Subcutaneous abdominal adipose tissue (tissue), 5 donors: Measurements from ENCODE around the gene ZNF488.
"Not testable (repeated sequence)": the region's sequence is repeated elsewhere in the genome, so short reads cannot be mapped to it uniquely, and the experiment has no call there.

Source experiments
- H3K27ac ChIP-seq: one replicate; pipeline ENCODE4 v1.7.0; 2013; ENCODE audit warnings: low read depth, mild to moderate bottlenecking, inconsistent platforms, low read length, moderate library complexity
- H3K27me3 ChIP-seq, 5 donors: one replicate each; pipeline ENCODE4 v1.7.0; 2013; ENCODE audit warnings: low read length in 5 of 5, inconsistent platforms in 1 of 5; ENCODE audit not compliant: control insufficient read depth in 5 of 5, insufficient read depth in 4 of 5
- H3K36me3 ChIP-seq, 5 donors: one replicate each; pipeline ENCODE4 v1.7.0; 2013; ENCODE audit warnings: low read length in 5 of 5; ENCODE audit not compliant: control insufficient read depth in 5 of 5, insufficient read depth in 5 of 5
- H3K4me1 ChIP-seq, 5 donors: one replicate each; pipeline ENCODE4 v1.7.0; 2013; ENCODE audit warnings: low read length in 5 of 5, mild to moderate bottlenecking in 3 of 5, moderate library complexity in 1 of 5; ENCODE audit not compliant: control insufficient read depth in 5 of 5, insufficient read depth in 5 of 5
- H3K4me3 ChIP-seq, 5 donors: one replicate each; pipeline ENCODE4 v1.7.0; 2013; ENCODE audit warnings: low read length in 5 of 5, low read depth in 1 of 5
- H3K9ac ChIP-seq, 5 donors: one replicate each; pipeline ENCODE4 v1.7.0; 2013; ENCODE audit warnings: low read length in 5 of 5, mild to moderate bottlenecking in 4 of 5, moderate library complexity in 3 of 5
- H3K9me3 ChIP-seq, 5 donors: one replicate each; pipeline ENCODE4 v1.7.0; 2013; ENCODE audit warnings: low read length in 5 of 5; ENCODE audit not compliant: control insufficient read depth in 5 of 5
- donor health status: healthy.
- donor health status: healthy.
- donor health status: healthy.
- donor health status: healthy.
- donor health status: healthy.

Gene ZNF488

DNA sequence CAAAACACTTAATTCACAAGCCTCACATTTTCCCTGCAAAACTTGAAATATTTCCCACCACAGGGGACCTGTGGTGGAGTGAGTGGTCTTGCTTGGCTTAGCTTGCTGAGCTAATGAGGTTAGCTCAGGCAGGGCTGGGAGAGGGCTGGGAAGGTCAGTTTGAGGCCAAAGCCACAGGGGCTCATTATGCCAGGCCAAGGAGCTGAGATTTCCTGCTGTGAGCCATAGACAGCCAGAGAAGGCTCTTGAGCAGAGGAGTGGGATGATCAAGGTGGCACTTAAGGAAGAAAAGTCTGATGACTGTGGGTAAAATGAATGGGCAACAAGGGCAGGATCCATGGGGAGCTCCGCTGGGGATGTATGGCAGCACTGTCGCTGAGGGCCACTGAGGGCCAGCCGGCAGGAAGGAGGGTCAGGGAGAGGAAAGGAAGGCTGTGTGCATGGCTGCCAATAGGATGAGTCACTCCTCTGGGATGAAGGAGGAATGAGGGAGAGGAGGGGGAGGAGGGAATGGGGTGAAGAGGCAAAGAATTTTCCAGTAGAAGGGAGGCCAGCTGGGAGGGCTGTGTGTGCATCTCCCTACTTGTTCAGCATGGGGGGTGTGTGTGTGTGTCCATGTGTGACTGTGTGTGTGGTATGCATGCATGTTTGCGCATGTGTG is 18.7 kb upstream of the ZNF488 start:
- no peak overlapping the region for H3K4me3 ChIP-seq
- peaks cover 5 to 67% (median 44%) of the 10 kb centered on the region in 5 donors for H3K4me1 ChIP-seq
- no peaks in the 10 kb centered on the region for H3K36me3 ChIP-seq
- H3K9me3 ChIP-seq: no peaks in the 10 kb centered on the region
- peak overlapping the region; percentile 76 for H3K27ac ChIP-seq
- no peaks in the 10 kb centered on the region for H3K27me3 ChIP-seq
- no peak overlapping the region for H3K9ac ChIP-seq

- Histone ChIP-seq H3K27ac (peak overlapping the region; percentile 21), H3K9me3 (no peaks in the 10 kb centered on the region), H3K27me3 (no peaks in the 10 kb centered on the region), H3K4me1 (peaks cover 5 to 67% (median 44%) of the 10 kb centered on the region in 5 donors), H3K9ac (no peak overlapping the region), H3K36me3 (no peaks in the 10 kb centered on the region), H3K4me3 (peak overlapping the region in 1 of 5 donors; percentile 11)
These were observed 18.0 kb upstream of the ZNF488 start for GRCh38 chr10:47401874-47402640.

GRCh38 chr10:47401210-47401609 is 17.1 kb upstream of the ZNF488 start:
- Histone ChIP-seq H3K27me3 (no peaks in the 10 kb centered on the region), H3K9ac (no peak overlapping the region), H3K36me3 (no peaks in the 10 kb centered on the region), H3K27ac (no peak overlapping the region), H3K9me3 (no peaks in the 10 kb centered on the region), H3K4me3 (no peak overlapping the region), H3K4me1 (peaks cover 5 to 60% (median 44%) of the 10 kb centered on the region in 5 donors)

GRCh38 chr10:47400786-47401185 is 16.7 kb upstream of the ZNF488 start:
- no peaks in the 10 kb centered on the region for H3K36me3 ChIP-seq
- H3K27me3 ChIP-seq: no peaks in the 10 kb centered on the region
- no peak overlapping the region for H3K4me3 ChIP-seq
- H3K9me3 ChIP-seq: no peaks in the 10 kb centered on the region
- no peak overlapping the region for H3K9ac ChIP-seq
- peaks cover 5 to 56% (median 44%) of the 10 kb centered on the region in 5 donors for H3K4me1 ChIP-seq
- no peak overlapping the region for H3K27ac ChIP-seq

GRCh38 chr10:47400251-47400650 is 16.2 kb upstream of the ZNF488 start:
- Histone ChIP-seq H3K4me3 (no peak overlapping the region), H3K27ac (no peak overlapping the region), H3K27me3 (no peaks in the 10 kb centered on the region), H3K9ac (no peak overlapping the region), H3K36me3 (no peaks in the 10 kb centered on the region), H3K4me1 (peaks cover 5 to 54% (median 44%) of the 10 kb centered on the region in 5 donors), H3K9me3 (no peaks in the 10 kb centered on the region)

DNA sequence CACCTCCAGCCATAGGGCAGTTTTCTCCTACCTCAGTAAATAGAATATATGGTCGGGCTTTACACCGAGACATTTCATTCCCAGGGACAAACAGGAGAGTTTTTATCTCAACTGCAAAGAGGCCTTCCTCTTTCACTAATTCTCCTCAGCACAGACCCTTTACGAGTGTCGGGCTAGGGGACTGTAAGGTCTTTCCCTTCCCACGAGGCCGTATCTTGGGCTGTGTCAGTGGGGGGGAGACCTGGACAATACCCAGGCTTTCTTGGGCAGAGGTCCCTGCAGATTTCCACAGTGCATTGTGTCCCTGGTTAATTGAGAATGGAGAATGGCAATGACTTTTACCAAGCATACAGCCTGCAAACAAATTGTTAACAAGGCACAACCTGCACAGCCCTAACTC is 13.2 kb upstream of the ZNF488 start:
- H3K4me1 ChIP-seq: peaks cover 0 to 29% (median 20%) of the 10 kb centered on the region in 5 donors
- H3K27ac ChIP-seq: no peak overlapping the region
- no peaks in the 10 kb centered on the region for H3K36me3 ChIP-seq
- H3K9me3 ChIP-seq: no peaks in the 10 kb centered on the region
- H3K4me3 ChIP-seq: no peak overlapping the region
- no peak overlapping the region for H3K9ac ChIP-seq
- no peaks in the 10 kb centered on the region for H3K27me3 ChIP-seq

- Histone ChIP-seq H3K4me1 (peaks cover 0 to 21% (median 14%) of the 10 kb centered on the region in 5 donors), H3K36me3 (no peaks in the 10 kb centered on the region), H3K9me3 (no peaks in the 10 kb centered on the region), H3K27ac (no peak overlapping the region), H3K27me3 (no peaks in the 10 kb centered on the region), H3K4me3 (no peak overlapping the region), H3K9ac (no peak overlapping the region)
These were observed 12.2 kb upstream of the ZNF488 start for GRCh38 chr10:47396311-47396717.

GRCh38 chr10:47389619-47390018 is 5.5 kb upstream of the ZNF488 start:
- Histone ChIP-seq H3K9me3 (peaks cover 0 to 3% (median 0%) of the 10 kb centered on the region in 5 donors), H3K27me3 (no peaks in the 10 kb centered on the region), H3K4me3 (no peak overlapping the region), H3K36me3 (no peaks in the 10 kb centered on the region), H3K4me1 (peaks cover 0 to 5% (median 4%) of the 10 kb centered on the region in 5 donors), H3K9ac (no peak overlapping the region), H3K27ac (no peak overlapping the region)

DNA sequence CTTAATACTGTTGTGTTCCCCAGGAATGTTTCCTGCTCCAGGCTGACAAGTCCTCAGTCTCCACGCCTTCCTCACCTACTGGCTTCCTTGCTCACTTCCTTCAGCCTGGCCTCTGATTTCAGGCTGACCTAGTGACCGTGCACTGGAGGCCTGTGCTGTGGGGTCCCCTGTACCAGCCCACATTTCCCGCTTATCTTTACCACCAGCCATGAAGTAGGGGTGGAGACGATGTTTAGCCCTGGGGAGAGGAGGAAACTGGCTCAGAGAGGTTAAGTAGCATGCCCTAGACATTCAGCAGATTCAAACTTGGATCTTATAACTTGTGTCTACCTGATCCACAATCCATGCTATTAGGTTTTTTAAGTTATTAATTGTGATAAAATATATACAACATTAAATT is 4.8 kb upstream of the ZNF488 start:
- H3K4me3 ChIP-seq: no peak overlapping the region
- peaks cover 0 to 10% (median 8%) of the 10 kb centered on the region in 5 donors for H3K4me1 ChIP-seq
- no peak overlapping the region for H3K9ac ChIP-seq
- no peak overlapping the region for H3K27ac ChIP-seq
- H3K36me3 ChIP-seq: no peaks in the 10 kb centered on the region
- peaks cover 0 to 3% (median 0%) of the 10 kb centered on the region in 5 donors for H3K9me3 ChIP-seq
- H3K27me3 ChIP-seq: no peaks in the 10 kb centered on the region

DNA sequence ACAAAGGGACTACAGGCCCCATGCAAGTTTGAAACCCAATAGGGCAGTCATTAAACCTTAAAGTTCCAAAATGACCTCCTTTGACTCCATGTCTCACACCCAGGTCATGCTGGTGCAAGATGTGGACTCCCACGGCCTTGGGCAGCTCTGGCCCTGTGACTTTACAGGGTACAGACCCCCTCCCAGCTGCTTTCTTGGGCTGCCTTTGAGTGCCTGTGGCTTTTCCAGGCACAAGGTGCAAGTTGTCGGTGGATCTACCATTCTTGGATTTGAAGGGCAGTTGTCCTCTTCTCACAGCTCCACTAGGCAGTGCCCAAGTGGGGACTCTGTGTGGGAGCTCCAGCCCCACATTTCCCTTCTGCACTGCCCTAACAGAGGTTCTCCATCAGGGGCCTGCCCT is 2.0 kb upstream of the ZNF488 start:
- H3K9me3 ChIP-seq, H3K27ac ChIP-seq, H3K36me3 ChIP-seq, H3K27me3 ChIP-seq, H3K9ac ChIP-seq, H3K4me3 ChIP-seq: not testable (repeated sequence)
- H3K4me1 ChIP-seq: peaks cover 0 to 13% (median 9%) of the 10 kb centered on the region in 5 donors
